ENCODE results near the gene TPCN2. TPM values are rescaled to one million over a fixed set of nuclear protein-coding genes. Genes with fewer than 3 reads are reported as not detected.
A peak's percentile ranks its signal among the peaks of the same experiment; 100 is the strongest.

Gene TPCN2
- total and polyA plus RNA-seq, 2 of the 8 experiments (the other 6 are each of a cell fraction or from before 2014, with no cell fraction given) = 9.7 to 18.6 TPM

DNA sequence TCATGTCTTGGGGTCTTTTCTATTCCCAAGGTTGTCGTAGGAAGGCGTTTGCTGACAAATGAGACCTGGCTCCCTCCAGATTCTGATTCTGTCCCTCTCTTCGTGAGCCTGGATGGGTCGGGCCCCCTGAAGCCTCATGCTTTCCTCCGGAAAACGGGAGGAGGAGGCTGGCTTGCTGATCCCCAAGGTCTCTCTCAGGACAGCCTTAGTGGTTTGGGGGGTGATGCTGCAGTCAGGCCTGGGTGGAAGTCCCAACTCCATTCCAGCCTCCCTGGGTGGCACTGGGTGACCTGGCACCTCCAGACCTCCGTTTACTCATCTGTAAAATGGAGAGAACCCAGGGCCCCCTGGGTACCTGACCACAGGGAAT is 83.6 kb downstream of the TPCN2 start:
- Histone ChIP-seq H3K27ac (ENCODE audit: low read depth, low read length) (no peak overlapping the region), H2AK5ac (ENCODE audit: low read depth, low read length) (peak overlapping the region; percentile 79; the same call in 1 of the 2 replicates), H4K8ac (ENCODE audit: extremely low read depth, insufficient read depth, low read length) (no peak overlapping the region), H3K14ac (ENCODE audit: insufficient read length) (no peak overlapping the region), H2BK12ac (ENCODE audit: low read depth, low read length) (peak overlapping the region; percentile 97; the same call in 1 of the 2 replicates), H3K4me2 (ENCODE audit: insufficient read depth in 1 of 2, low read depth in 2 of 2, low read length in 2 of 2) (no peak overlapping the region), H3K56ac (replicated peaks; ENCODE audit: insufficient read length, low read depth, low read length) (no peak overlapping the region), H2BK5ac (ENCODE audit: low read depth, low read length) (peak overlapping the region; percentile 91; the same call in 1 of the 2 replicates), H3K4me3 (ENCODE audit: extremely low read depth in 1 of 4, insufficient read depth in 2 of 4, low read depth in 3 of 4, low read length in 4 of 4) (no peak overlapping the region), H2AFZ (ENCODE audit: low read length) (no peak overlapping the region), H4K91ac (replicated peaks; ENCODE audit: insufficient read length, low read length) (peak overlapping the region; percentile 92), H2BK15ac (ENCODE audit: low read length) (no peak overlapping the region), H3K79me1 (ENCODE audit: low read depth, low read length) (no peaks in the 10 kb centered on the region), H2BK20ac (ENCODE audit: low read length) (peak overlapping the region; percentile 61; the same call in 1 of the 2 replicates), H3K18ac (ENCODE audit: extremely low read depth, low read length) (no peak overlapping the region), H4K20me1 (replicated peaks in 1 of 2; ENCODE audit: control insufficient read depth in 1 of 2, insufficient read depth in 2 of 2, low read length in 2 of 2) (no peaks in the 10 kb centered on the region), H3K23me2 (ENCODE audit: low read depth, low read length) (no peaks in the 10 kb centered on the region), H3K36me3 (ENCODE audit: control insufficient read depth in 2 of 4, insufficient read depth in 4 of 4, low read length in 3 of 4) (no peaks in the 10 kb centered on the region), H3K9me3 (ENCODE audit: insufficient read depth in 2 of 2, low read depth in 1 of 2, low read length in 1 of 2) (peaks cover 11 to 16% of the 10 kb centered on the region in 2 experiments), H3K9ac (replicated peaks in 1 of 4; ENCODE audit: extremely low read depth in 1 of 4, low read depth in 3 of 4, low read length in 3 of 4) (no peak overlapping the region), H4K5ac (ENCODE audit: insufficient read length, low read depth, low read length) (no peak overlapping the region), H2BK120ac (replicated peaks; ENCODE audit: low read depth, low read length) (peak overlapping the region; percentile 54), H3K27me3 (replicated peaks in 1 of 4; ENCODE audit: control insufficient read depth in 3 of 4, extremely low read depth in 1 of 4, insufficient read depth in 3 of 4, low read length in 3 of 4) (no peaks in the 10 kb centered on the region; a peak in 1 of 7 replicates), H3K4me1 (replicated peaks in 1 of 4; ENCODE audit: control insufficient read depth in 3 of 4, insufficient read depth in 4 of 4, low read length in 3 of 4) (peaks cover 0 to 6% (median 2%) of the 10 kb centered on the region in 4 experiments; a peak in 4 of 7 replicates), H3K23ac (ENCODE audit: insufficient read length) (no peak overlapping the region), H3K79me2 (ENCODE audit: control insufficient read depth in 1 of 2, insufficient read depth in 2 of 2, low read length in 2 of 2) (no peaks in the 10 kb centered on the region), H3K4ac (replicated peaks; ENCODE audit: insufficient read length, low read depth, low read length) (peak overlapping the region; percentile 95)
- WGBS, 2 experiments (ENCODE audit: extremely low coverage in 1 of 2, insufficient coverage in 1 of 2, insufficient read length in 1 of 2, insufficient replicate concordance in 2 of 2, low coverage in 1 of 2, low lambda C conversion rate in 2 of 2, missing lambda C conversion rate in 1 of 2) = 83% methylated on average over 7 of the region's 7 CpGs; no CpG with 5 or more reads in 1 of the 2 experiments
- no peak for FAIRE-seq
- POLR2A ChIA-PET (ENCODE audit: partially characterized antibody) = interaction anchor here (1.3 to 3.0 kb wide), 3 partner anchors 11 to 505 kb away, joined by 3 to 13 read pairs (median 5); no protein-coding TSS in a partner anchor
- TF ChIP-seq NANOG (IDR thresholded peaks at IDR 0.05; ENCODE audit: insufficient read depth, low read depth, low read length, poor library complexity, severe bottlenecking) (no peak), ATF2 (IDR thresholded peaks at IDR 0.05; ENCODE audit: low read length) (no peak), GTF2F1 (IDR thresholded peaks at IDR 0.05; ENCODE audit: borderline replicate concordance, low read depth, low read length) (no peak), EGR1 (IDR thresholded peaks at IDR 0.05; ENCODE audit: borderline replicate concordance, low read depth, low read length) (no peak)
- TF ChIP-seq, protein P1, sequence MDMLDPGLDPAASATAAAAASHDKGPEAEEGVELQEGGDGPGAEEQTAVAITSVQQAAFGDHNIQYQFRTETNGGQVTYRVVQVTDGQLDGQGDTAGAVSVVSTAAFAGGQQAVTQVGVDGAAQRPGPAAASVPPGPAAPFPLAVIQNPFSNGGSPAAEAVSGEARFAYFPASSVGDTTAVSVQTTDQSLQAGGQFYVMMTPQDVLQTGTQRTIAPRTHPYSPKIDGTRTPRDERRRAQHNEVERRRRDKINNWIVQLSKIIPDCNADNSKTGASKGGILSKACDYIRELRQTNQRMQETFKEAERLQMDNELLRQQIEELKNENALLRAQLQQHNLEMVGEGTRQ (IDR thresholded peaks at IDR 0.05; ENCODE audit: low read length) = no peak
- TF ChIP-seq, protein P2, sequence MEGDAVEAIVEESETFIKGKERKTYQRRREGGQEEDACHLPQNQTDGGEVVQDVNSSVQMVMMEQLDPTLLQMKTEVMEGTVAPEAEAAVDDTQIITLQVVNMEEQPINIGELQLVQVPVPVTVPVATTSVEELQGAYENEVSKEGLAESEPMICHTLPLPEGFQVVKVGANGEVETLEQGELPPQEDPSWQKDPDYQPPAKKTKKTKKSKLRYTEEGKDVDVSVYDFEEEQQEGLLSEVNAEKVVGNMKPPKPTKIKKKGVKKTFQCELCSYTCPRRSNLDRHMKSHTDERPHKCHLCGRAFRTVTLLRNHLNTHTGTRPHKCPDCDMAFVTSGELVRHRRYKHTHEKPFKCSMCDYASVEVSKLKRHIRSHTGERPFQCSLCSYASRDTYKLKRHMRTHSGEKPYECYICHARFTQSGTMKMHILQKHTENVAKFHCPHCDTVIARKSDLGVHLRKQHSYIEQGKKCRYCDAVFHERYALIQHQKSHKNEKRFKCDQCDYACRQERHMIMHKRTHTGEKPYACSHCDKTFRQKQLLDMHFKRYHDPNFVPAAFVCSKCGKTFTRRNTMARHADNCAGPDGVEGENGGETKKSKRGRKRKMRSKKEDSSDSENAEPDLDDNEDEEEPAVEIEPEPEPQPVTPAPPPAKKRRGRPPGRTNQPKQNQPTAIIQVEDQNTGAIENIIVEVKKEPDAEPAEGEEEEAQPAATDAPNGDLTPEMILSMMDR (IDR thresholded peaks at IDR 0.05; ENCODE audit: control extremely low read depth in 1 of 3, insufficient read depth in 1 of 3, low read depth in 1 of 3, low read length in 3 of 3) = no peak
- CTCF ChIA-PET (ENCODE audit: partially characterized antibody) = interaction anchor here (0.6 to 3.3 kb wide), 55 partner anchors 8 to 544 kb away, joined by 3 to 26 read pairs (median 5); partner anchors contain the start of genes MYEOV and SMIM38
- DNase-seq (ENCODE audit: low read depth in 1 of 2, low spot score in 2 of 2) = no peak
